GM12878 (cell line): ENCODE results near the gene LTC4S. TPM values are rescaled to one million over a fixed set of nuclear protein-coding genes. Genes with fewer than 3 reads are reported as not detected.
A peak's percentile ranks its signal among the peaks of the same experiment; 100 is the strongest.

ENCODE experiments used
- BHLHE40 ChIP-seq, 2 experiments: fragments of 450-650 bp in 1 of 2; IDR thresholded peaks; 2 replicates each; pipeline ENCODE4 v1.6.1; 2011 to 2017; ENCODE audit warnings: low read depth in 2 of 2, borderline replicate concordance in 1 of 2, improper control_type of control experiment in 1 of 2, low read length in 1 of 2, mild to moderate bottlenecking in 1 of 2
- CBX3 ChIP-seq: fragments of 200-600 bp; sonication (generic); IDR thresholded peaks from 2 replicates; pipeline ENCODE4 v1.6.1; 2016; ENCODE audit warnings: low read depth, borderline replicate concordance
- CHD1 ChIP-seq: IDR thresholded peaks from 2 replicates; pipeline ENCODE4 v1.6.1; 2012; ENCODE audit warnings: low read depth, low read length, improper control_type of control experiment
- E4F1 ChIP-seq: fragments of 450-650 bp; IDR thresholded peaks from 2 replicates; pipeline ENCODE4 v1.6.1; 2018; ENCODE audit warnings: borderline replicate concordance, mild to moderate bottlenecking; ENCODE audit not compliant: partially characterized antibody
- HCFC1 ChIP-seq: fragments of 150-350 bp; IDR thresholded peaks from 2 replicates; pipeline ENCODE4 v1.6.1; 2014; ENCODE audit warnings: low read length
- HDAC2 ChIP-seq: fragments of 200-600 bp; sonication (generic); IDR thresholded peaks from 2 replicates; pipeline ENCODE4 v1.6.1; 2017
- HDGF ChIP-seq: fragments of 450-650 bp; IDR thresholded peaks from 2 replicates; pipeline ENCODE4 v1.6.1; 2016; ENCODE audit warnings: antibody characterized with exemption
- IKZF1 ChIP-seq: fragments of 450-650 bp; conservative IDR thresholded peaks from 2 replicates; pipeline ENCODE4 v1.6.1; 2017; ENCODE audit warnings: antibody characterized with exemption, mild to moderate bottlenecking
- IKZF2 ChIP-seq, 2 experiments: fragments of 450-650 bp; IDR thresholded peaks; 2 replicates each; pipeline ENCODE4 v1.6.1; 2017; ENCODE audit warnings: mild to moderate bottlenecking in 2 of 2, moderate library complexity in 2 of 2
- JUND ChIP-seq: IDR thresholded peaks from 2 replicates; pipeline ENCODE4 v1.6.1; 2012; ENCODE audit warnings: low read depth, mild to moderate bottlenecking, low read length, improper control_type of control experiment, moderate library complexity
- KAT2A ChIP-seq: conservative IDR thresholded peaks from 2 replicates; pipeline ENCODE4 v1.6.1; 2011; ENCODE audit warnings: low read depth, low read length; ENCODE audit not compliant: control insufficient read depth
- KDM1A ChIP-seq: fragments of 200-600 bp; sonication (generic); IDR thresholded peaks from 2 replicates; pipeline ENCODE4 v1.6.1; 2016; ENCODE audit warnings: borderline replicate concordance
- KLF5 ChIP-seq: fragments of 450-650 bp; IDR thresholded peaks from 2 replicates; pipeline ENCODE4 v1.6.1; 2014; ENCODE audit warnings: mild to moderate bottlenecking; ENCODE audit not compliant: partially characterized antibody
- MEF2A ChIP-seq: IDR thresholded peaks from 2 replicates; pipeline ENCODE4 v1.6.1; 2011; ENCODE audit warnings: low read depth, mild to moderate bottlenecking, low read length, moderate library complexity; ENCODE audit not compliant: insufficient read depth
- MEF2B ChIP-seq: fragments of 450-650 bp; IDR thresholded peaks from 2 replicates; pipeline ENCODE4 v1.6.1; 2018; ENCODE audit warnings: mild to moderate bottlenecking, moderate library complexity; ENCODE audit not compliant: partially characterized antibody, poor library complexity, severe bottlenecking
- NFYA ChIP-seq: IDR thresholded peaks from 2 replicates; pipeline ENCODE4 v1.6.1; 2011; ENCODE audit warnings: low read depth, mild to moderate bottlenecking, low read length, improper control_type of control experiment, borderline replicate concordance
- PML ChIP-seq: IDR thresholded peaks from 2 replicates; pipeline ENCODE4 v1.6.1; 2012; ENCODE audit warnings: low read length, inconsistent platforms
- POLR2A ChIP-seq: IDR thresholded peaks from 2 replicates; pipeline ENCODE4 v1.6.1; 2011; ENCODE audit warnings: low read depth, mild to moderate bottlenecking, low read length
- RBBP5 ChIP-seq: fragments of 200-600 bp; sonication (generic); conservative IDR thresholded peaks from 2 replicates; pipeline ENCODE4 v1.6.1; 2016
- SIX5 ChIP-seq: IDR thresholded peaks from 2 replicates; pipeline ENCODE4 v1.6.1; 2011; ENCODE audit warnings: mild to moderate bottlenecking, low read depth, low read length, moderate library complexity; ENCODE audit not compliant: severe bottlenecking
- SMAD5 ChIP-seq: IDR thresholded peaks from 2 replicates; pipeline ENCODE4 v1.6.1; 2016; ENCODE audit warnings: antibody characterized with exemption, low read depth
- SP1 ChIP-seq: IDR thresholded peaks from one replicate; pipeline ENCODE4 v1.6.1; 2011; ENCODE audit warnings: low read depth, low read length
- STAT1 ChIP-seq: fragments of 450-650 bp; conservative IDR thresholded peaks from 2 replicates; pipeline ENCODE4 v1.6.1; 2014; ENCODE audit warnings: antibody characterized with exemption, mild to moderate bottlenecking
- STAT3 ChIP-seq: IDR thresholded peaks from 2 replicates; pipeline ENCODE4 v1.6.1; 2011; ENCODE audit warnings: low read depth, low read length, improper control_type of control experiment
- TBL1XR1 ChIP-seq: IDR thresholded peaks from 2 replicates; pipeline ENCODE4 v1.6.1; 2012; ENCODE audit warnings: low read depth, low read length, improper control_type of control experiment
- TCF3 ChIP-seq: IDR thresholded peaks from 2 replicates; pipeline ENCODE4 v1.6.1; 2012; ENCODE audit warnings: low read depth, mild to moderate bottlenecking, low read length, borderline replicate concordance; ENCODE audit not compliant: insufficient read depth
- ZBTB4 ChIP-seq: fragments of 450-650 bp; formaldehyde crosslinking; IDR thresholded peaks from 2 replicates; pipeline ENCODE4 v1.4.0; 2022; ENCODE audit warnings: mild to moderate bottlenecking, moderate library complexity
- ZNF207 ChIP-seq: fragments of 450-650 bp; IDR thresholded peaks from 2 replicates; pipeline ENCODE4 v1.6.1; 2014; ENCODE audit warnings: antibody characterized with exemption, mild to moderate bottlenecking, borderline replicate concordance
- ZNF274 ChIP-seq: IDR thresholded peaks from one replicate; pipeline ENCODE4 v1.8.0; 2011; ENCODE audit not compliant: insufficient read length, insufficient read depth
- polyA plus RNA-seq, 11 experiments: library from polyadenylated mRNA; depleted of rRNA in 4 of 11; unstranded in 6 of 11; stranded (reverse) in 5 of 11; fragments of >200 nt; fragmentation: Nextera tagmentation in 4 of 11; fragmentation: Illumina TruSeq in 1 of 11; extraction: Ambion mirVana in 4 of 11; extraction: Trizol in 1 of 11; gene quantifications; 1 replicate in 1 of 11; 2 replicates in 10 of 11; pipeline versions ENCODE4 v1.2.1 to v1.2.3, GENCODE V29; 2011 to 2016; ENCODE audit warnings: inconsistent platforms in 2 of 11, missing spikeins in 2 of 11, low read depth in 1 of 11
- total RNA-seq, 4 experiments: library from RNA; depleted of rRNA in 3 of 4; stranded (reverse); fragments of >200 nt in 3 of 4; fragmentation: Illumina TruSeq in 1 of 4; extraction: Trizol in 1 of 4; gene quantifications; 2 replicates each; pipeline versions ENCODE4 v1.2.1 to v1.2.3, GENCODE V29; 2013 to 2021

LTC4S gene
- total and polyA plus RNA-seq, 10 of the 15 experiments (the other 5 are each of a cell fraction or from before 2014, with no cell fraction given): 0.78 to 3.6 (median 1.8) TPM; not detected in 5

- TF ChIP-seq TCF3 (peak; percentile 75; the same call in 1 of the 2 replicates), STAT3 (no peak), SIX5 (peak; percentile 5), HCFC1 (no peak), HDAC2 (no peak), KDM1A (no peak), SP1 (peak; percentile 85), MEF2A (0 out of 2 replicates have a peak, but pooled peaks have one; percentile 33), HDGF (peak; percentile 95), ZNF207 (no peak), ZBTB4 (CRISPR knock-in tag) (no peak), RBBP5 (no peak), CHD1 (no peak), TBL1XR1 (peak; percentile 76), ZNF274 (no peak), PML (no peak), SMAD5 (no peak), IKZF2 (IDR thresholded peaks at IDR 0.05) (peak; percentile 33 to 50; a peak in 3 of 4 replicates), NFYA (no peak), E4F1 (peak; percentile 54), KAT2A (no peak), STAT1 (no peak), BHLHE40 (IDR thresholded peaks at IDR 0.05; ENCODE audit: borderline replicate concordance in 1 of 2, low read depth in 2 of 2, low read length in 1 of 2) (peak in 1 of 2 experiments; percentile 84; a peak in 3 of 4 replicates), MEF2B (no peak), IKZF1 (peak; percentile 69; the same call in 1 of the 2 replicates), KLF5 (peak; percentile 50), POLR2A (peak; percentile 81), CBX3 (no peak), JUND (peak; percentile 77; the same call in 1 of the 2 replicates)
Measured at GRCh38 chr5:179818746-179819295, 25.0 kb downstream of the LTC4S start (continued).
